HG03378 (cell line): ENCODE data around the gene EDN1.

ENCODE experiments used
- ATAC-seq: cut with Tn5 transposase; IDR thresholded peaks from one replicate; pipeline ENCODE4 v1.9.1; 2021; ENCODE audit warnings: mild to moderate bottlenecking, moderate library complexity; ENCODE audit not compliant: unreplicated experiment

EDN1 gene

DNA sequence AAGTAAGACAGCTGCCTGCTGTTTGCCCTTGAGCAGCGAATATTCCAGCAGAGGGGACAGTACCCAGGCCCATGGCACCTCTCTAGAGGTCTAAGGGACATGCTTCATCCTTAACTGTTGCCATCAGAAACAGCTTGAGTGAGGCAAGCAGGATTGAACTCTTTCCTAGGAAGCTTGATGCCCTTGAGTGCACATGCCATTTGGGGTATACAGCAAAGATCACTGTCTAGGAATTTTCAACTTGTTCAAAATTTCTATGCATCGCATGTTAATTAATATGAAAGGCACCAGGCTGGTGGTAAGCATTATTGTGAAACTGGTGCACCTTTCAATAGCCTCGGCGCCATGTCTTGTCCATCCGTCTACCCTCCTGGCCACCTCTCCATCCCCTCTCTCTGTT lies 54.1 kb downstream of the EDN1 start:
- no peak for ATAC-seq

DNA sequence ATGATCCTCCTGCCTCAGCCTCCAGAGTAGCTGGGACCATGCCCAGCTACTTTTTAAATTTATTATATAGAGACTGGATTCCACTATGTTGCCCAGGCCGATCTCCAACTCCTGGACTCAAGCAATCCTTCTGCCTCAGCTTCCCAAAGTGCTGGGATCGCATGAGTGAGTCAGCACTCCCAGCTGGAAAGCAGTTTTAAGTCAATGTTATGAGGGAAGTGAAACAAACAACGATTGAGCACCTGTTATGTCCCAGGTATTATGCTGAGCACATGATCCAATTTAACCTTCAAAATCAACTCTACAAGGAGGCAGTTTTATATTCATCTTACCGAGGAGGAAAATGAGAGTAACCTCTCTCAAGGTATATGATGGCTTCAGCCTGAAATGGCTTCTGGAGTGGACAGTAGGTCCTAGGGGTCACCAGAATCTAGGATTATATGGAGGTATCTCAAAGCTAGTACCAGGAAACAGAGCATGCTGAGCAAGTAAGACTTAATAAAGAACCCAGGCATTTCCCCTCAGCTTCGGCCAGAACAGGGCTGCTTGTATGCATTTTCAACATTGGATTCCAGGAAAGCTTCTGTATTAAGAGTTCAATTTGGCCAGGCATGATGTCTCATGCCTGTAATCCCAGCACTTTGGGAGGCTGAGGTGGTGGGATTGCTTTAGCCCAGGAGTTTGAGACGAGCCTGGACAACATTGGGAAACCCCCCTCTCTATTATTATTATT lies 55.0 kb downstream of the EDN1 start:
- ATAC-seq = no peak

DNA sequence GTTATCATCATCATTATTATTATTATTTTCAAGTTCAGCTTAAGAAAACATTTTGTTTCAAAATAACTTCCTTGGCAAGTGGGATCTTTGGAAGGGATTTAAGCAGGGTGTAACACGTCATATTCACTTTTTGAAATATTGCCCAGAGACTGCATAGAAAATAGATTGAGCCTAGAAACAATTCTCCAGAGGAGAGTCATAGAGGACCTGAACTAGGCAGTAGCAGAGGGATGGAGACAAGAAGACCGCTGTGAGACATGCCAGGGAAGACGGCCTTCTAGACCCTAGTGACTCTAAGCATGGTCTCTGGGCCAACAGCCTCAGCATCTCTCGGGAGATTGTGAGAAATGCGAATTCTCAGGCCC lies 55.5 kb downstream of the EDN1 start:
- no peak for ATAC-seq
